NCI-H345 (cell line): ENCODE data around the gene ATOSA.
A peak's percentile ranks its signal among the peaks of the same experiment; 100 is the strongest.

Experiments
- DNase-seq: peaks from one replicate; lab custom pipeline; 2025; lab: John Stamatoyannopoulos, UW

ATOSA gene

DNA sequence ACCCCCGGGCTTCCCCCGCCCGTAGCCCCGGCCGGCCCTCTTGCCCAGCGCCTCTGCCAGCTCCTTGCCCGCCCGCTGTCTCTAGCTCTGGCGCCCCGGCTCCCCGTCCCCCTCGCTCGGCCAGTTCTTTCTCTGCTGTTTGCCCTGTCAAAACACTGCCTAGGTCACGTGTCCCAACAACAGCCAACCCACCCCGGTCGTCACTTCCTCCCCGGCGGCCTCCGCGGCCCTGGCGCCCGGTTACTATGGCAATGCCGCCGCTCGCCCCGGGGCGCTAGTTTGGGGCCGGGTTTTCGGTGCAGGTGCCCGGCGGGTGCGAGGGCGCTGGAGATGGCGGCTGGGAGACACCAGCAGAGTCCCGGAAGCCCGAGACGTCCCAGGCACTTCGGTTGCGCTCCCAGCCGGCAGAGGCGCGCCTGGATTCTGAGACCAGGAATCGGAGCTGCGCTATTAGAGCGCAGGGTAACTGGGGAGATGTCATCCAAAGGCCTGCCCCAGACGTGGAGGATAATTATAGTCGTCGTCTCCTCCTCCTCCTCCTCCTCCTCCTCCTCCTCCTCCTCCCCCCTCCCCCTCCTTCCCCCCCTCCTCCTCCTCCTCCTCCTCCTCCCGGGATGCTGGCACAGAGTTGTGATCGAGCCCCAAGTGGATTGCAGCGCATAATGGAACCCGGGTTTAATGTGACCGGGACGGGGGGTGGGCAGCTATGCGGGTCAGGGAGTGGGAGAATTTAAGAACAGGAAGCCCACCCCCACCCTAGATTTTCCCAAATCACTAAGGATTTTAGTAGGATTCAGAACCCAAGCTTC, at the start of gene ATOSA:
Gene ATOSA, minus strand, starts transcription at position 157 of the 809 bp plus-strand sequence. CDS start 1,367 bp downstream, outside the sequence.
- peak; percentile 82 for DNase-seq

- DNase-seq = no peak
Measured at GRCh38 chr15:52728899-52729298, 49.7 kb upstream of the ATOSA start.

DNA sequence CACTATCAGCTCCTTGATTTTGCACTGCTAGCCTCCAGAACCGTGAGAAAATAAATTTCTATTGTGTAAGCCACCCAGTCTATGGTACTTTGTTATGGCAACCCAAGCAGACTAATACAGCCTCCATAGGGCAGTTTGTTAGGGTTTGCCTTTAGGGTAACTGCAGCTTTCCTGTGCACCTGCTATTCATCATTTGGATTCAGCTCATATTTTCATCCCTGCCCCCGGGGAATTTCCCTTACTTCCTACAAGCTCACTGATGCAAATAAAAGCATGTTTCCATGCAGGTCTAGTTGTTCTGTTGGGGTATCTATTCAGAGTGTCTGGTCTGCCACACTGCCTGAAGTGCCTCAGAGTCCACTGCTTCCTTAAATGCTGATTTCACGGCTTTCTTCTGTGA, 48.6 kb upstream of the ATOSA start:
- DNase-seq = no peak

GRCh38 chr15:52726195-52726594, 47.0 kb upstream of the ATOSA start:
- no peak for DNase-seq

DNA sequence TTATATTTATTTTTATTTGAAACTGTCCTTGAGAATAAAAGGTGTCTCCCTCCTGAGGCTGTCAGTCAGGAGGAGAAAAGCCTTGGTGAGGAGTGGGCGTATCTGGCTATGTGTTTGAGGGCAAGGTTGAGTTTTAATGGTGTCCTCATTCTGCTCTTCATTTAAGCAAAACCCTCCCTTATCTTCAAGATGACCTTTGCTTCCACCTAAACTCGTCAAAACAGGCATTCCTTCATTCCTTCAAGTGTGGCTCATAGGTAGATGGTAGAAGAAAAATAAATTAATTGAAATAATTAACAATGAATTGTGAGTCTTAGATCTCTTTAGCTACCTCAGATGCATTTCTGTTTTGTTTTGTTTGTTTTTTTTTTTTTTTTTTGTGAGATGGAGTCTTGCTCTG, 39.4 kb upstream of the ATOSA start:
- DNase-seq = no peak

DNA sequence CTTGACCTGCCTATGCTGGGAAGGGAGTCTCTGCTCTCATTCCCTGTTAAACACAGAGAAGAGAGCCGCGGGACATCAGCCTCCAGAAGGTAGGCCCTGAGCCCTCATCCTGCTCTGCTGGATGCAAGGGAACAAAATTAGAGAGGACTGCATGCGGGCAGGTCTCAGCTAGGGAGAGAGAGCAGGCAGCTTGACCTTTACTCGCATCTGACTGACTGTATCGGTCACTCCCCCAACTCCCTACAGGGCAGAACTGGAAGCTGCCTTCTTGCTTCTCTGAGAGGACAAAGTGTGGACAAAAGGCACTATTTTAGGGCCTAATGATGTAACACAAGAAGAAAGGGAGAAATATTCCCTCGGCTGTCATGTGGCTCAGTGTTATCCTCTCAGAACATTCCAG, 38.7 kb upstream of the ATOSA start:
- no peak for DNase-seq

DNA sequence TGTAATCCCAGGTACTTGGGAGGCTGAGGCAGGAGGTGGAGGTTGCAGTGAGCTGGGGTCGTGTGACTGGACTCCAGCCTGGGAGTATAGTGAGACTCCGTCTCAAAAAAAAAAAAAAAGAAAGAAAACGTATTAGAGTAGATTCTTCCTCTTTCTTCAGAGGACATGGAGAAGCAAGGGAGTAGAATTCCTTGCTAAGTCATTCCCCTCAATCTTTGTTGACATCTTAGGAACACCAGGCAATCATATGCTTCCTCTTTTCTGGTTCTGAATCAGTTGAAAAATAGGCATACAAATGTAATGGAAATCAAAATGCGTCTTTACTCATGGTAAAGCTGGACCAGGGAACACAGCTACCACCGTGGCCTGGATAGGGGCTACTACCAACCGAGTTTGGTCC, 38.3 kb upstream of the ATOSA start:
- no peak for DNase-seq

GRCh38 chr15:52716536-52716935, 37.3 kb upstream of the ATOSA start:
- DNase-seq = no peak

- no peak for DNase-seq
Measured at GRCh38 chr15:52715411-52715810, 36.2 kb upstream of the ATOSA start.

- no peak for DNase-seq
Measured at GRCh38 chr15:52714968-52715367, 35.8 kb upstream of the ATOSA start.

GRCh38 chr15:52710708-52711389, 31.7 kb upstream of the ATOSA start:
- no peak for DNase-seq

- no peak for DNase-seq
Measured at GRCh38 chr15:52710050-52710707, 31.0 kb upstream of the ATOSA start.

GRCh38 chr15:52709187-52709981, 30.2 kb upstream of the ATOSA start:
- no peak for DNase-seq

- DNase-seq = no peak
Measured at GRCh38 chr15:52706091-52706490, 26.9 kb upstream of the ATOSA start.

DNA sequence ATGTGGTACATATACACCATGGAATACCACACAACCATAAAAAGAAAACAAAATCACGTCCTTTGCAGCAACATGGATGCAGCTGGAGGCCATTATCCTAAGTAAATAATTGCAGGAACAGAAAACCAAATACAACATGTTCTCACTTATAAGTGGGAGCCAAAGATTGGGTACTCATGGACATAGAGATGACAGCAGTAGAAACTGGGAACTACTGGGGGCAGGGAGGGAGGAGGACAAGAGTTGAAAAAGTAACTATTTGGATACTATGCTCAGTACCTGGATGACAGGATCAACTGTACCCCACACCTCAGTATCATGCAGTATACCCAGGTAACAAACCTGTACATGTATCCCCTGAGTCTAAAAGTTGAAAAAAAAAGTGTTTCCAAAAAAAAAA, 23.2 kb upstream of the ATOSA start:
- no peak for DNase-seq

GRCh38 chr15:52699457-52699856, 20.3 kb upstream of the ATOSA start:
- DNase-seq = peak; percentile 1

DNA sequence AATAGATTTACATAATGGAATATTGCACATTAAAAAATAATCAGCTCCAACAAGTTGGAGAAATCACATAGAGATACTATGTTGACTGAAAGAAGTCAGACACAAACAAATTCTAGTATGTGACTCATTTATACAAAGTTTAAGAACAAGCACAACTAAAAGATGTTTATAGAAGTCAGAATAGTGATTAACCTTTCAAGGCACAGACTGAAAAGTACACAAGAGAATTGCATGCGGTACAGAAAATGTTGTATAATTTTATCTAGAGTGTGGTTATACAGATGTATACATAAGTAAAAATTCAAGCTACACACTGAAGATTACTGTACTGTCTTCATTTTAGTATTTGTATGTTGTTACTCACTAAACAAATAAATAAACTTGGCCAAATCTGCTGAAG, 19.3 kb upstream of the ATOSA start:
- no peak for DNase-seq

- no peak for DNase-seq
Measured at GRCh38 chr15:52697051-52697450, 17.9 kb upstream of the ATOSA start.

- no peak for DNase-seq
Measured at GRCh38 chr15:52695154-52695553, 16.0 kb upstream of the ATOSA start.

- DNase-seq = no peak
Measured at GRCh38 chr15:52689562-52689961, 10.4 kb upstream of the ATOSA start.

DNA sequence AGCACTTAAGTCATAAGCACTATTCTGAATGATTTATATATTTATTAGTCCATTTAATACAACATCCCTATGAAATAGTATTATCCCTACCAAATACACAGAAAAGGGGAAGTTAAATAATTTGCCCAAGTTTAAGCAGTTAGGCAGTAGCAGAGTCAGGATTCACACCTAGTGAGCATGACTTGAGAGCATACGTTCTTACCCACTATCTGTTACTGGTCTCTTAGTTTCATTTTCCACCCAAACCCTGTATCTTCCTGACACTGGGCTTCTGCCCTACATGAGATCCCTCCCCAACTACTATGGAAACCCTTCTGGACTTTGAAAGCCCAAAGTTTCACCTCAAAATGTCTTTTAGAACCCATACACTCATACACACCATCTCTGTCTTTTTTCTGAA, 4.4 kb upstream of the ATOSA start:
- no peak for DNase-seq

- DNase-seq = no peak
Measured at GRCh38 chr15:52682781-52683180, 3.6 kb upstream of the ATOSA start.
